NCI-H748 (cell line): Measurements from ENCODE around the gene DDIT4L.
"Not testable (repeated sequence)": the region's sequence is repeated elsewhere in the genome, so short reads cannot be mapped to it uniquely, and the experiment has no call there.

Source experiments
- DNase-seq: peaks from one replicate; lab custom pipeline; 2025; ENCODE audit not compliant: unreplicated experiment; lab: John Stamatoyannopoulos, UW

The DDIT4L gene

GRCh38 chr4:100166297-100167039 is 23.8 kb downstream of the DDIT4L start:
- no peak for DNase-seq

DNA sequence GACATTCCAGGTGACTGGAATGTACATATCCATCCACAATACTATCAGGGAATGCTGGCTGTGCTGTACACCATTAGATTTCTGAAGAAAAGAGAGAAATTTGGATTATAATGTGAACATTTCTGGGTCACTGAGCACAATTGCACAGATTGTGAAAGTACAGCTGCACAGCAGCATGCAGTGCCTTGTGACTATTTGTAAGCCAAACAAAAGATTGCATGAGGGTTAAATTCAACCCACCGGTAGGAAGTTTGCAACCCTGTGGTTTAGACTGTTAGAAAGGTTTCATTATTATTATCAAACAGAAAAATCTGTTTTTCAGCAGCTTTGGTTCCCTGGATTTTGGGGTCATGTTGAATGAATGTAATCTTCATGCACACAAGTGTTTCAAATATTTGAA is 24.5 kb downstream of the DDIT4L start:
- no peak for DNase-seq

- DNase-seq, result no peak
These were observed 25.2 kb downstream of the DDIT4L start for GRCh38 chr4:100164808-100165760.

GRCh38 chr4:100162027-100162685 is 28.1 kb downstream of the DDIT4L start:
- no peak for DNase-seq

- DNase-seq, result no peak
These were observed 41.1 kb downstream of the DDIT4L start for GRCh38 chr4:100149190-100149589.

GRCh38 chr4:100147684-100148083 is 42.6 kb downstream of the DDIT4L start:
- DNase-seq, result no peak

- DNase-seq, result no peak
These were observed 43.1 kb downstream of the DDIT4L start for GRCh38 chr4:100147198-100147597.

DNA sequence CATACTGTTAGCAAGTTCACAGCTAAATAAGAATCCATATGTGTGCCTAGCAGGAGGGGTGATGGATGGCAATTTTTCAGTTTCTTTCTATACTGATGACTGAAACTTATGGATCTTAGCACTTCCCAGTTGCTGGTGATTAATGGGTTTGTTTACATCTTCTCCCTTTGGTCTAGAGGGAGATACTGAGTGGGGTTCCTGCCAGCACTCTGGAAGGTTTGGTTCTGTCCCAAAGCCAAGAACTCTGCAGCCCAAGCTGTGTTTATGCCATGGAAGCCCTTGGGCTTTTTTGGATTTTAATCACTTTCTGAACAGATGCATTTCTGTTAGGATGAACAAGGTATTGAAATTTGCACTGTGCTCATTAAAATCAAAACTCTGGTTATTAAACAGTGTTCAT is 43.5 kb downstream of the DDIT4L start:
- DNase-seq, result no peak

GRCh38 chr4:100137320-100137719 is 52.9 kb downstream of the DDIT4L start:
- DNase-seq, result not testable (repeated sequence)
